ENCODE measurements around the gene CTDSP2. TPM values are rescaled to one million over a fixed set of nuclear protein-coding genes. Genes with fewer than 3 reads are reported as not detected.
A peak's percentile ranks its signal among the peaks of the same experiment; 100 is the strongest.

CTDSP2 gene
- polyA plus RNA-seq, 1 of the 3 experiments (the other 2 are of a cell fraction) = 119 TPM

- no peak for DNase-seq
- Histone ChIP-seq H2AFZ (ENCODE audit: low read depth) (no peak overlapping the region), H3K36me3 (replicated peaks in 1 of 2; ENCODE audit: control insufficient read depth in 1 of 2, insufficient read depth in 2 of 2, low read length in 1 of 2) (peaks cover 24 to 37% of the 10 kb centered on the region in 2 experiments), H3K9me3 (no peaks in the 10 kb centered on the region), H3K9me2 (no peaks in the 10 kb centered on the region), H4K20me1 (ENCODE audit: insufficient read depth) (no peaks in the 10 kb centered on the region), H3K4me3 (ENCODE audit: low read depth in 2 of 2, low read length in 1 of 2) (peak overlapping the region; percentile 82 to 93), H3K79me2 (ENCODE audit: insufficient read depth) (peaks cover 36% of the 10 kb centered on the region), H3K27me3 (ENCODE audit: insufficient read depth) (no peaks in the 10 kb centered on the region), H3K4me2 (peak overlapping the region; percentile 92), H3K9ac (peak overlapping the region; percentile 74), H3K27ac (ENCODE audit: low read depth in 2 of 2, low read length in 1 of 2) (no peak overlapping the region), H3K4me1 (ENCODE audit: control insufficient read depth in 1 of 2, insufficient read depth in 2 of 2, low read depth in 1 of 2, low read length in 1 of 2) (peaks cover 0 to 5% of the 10 kb centered on the region in 2 experiments; a peak in 1 of 4 replicates), H3F3A (replicated peaks; ENCODE audit: insufficient read depth) (peaks cover 18% of the 10 kb centered on the region)
- ChIA-PET POLR2A (no interaction called here), CTCF (interaction anchor here (0.6 to 2.0 kb wide), 20 partner anchors 9 to 1361 kb away, joined by 3 to 17 read pairs (median 4); partner anchors contain the start of gene CDK4)
- WGBS (ENCODE audit: low lambda C conversion rate) = 56% methylated on average over 12 of the region's 12 CpGs
- no peak for TF ChIP-seq PBX3 (IDR thresholded peaks at IDR 0.05)
Observed at GRCh38 chr12:57783466-57783801, 63.1 kb downstream of the CTDSP2 start.

GRCh38 chr12:57782608-57783465, 63.7 kb downstream of the CTDSP2 start, which contains the start of gene TSFM:
Gene TSFM (plus strand): TSS chr12:57782787. CDS start chr12:57782802, 15 bp downstream.
- ChIA-PET POLR2A (no interaction called here), CTCF (interaction anchor here (0.6 to 2.0 kb wide), 24 partner anchors 9 to 1360 kb away, joined by 3 to 17 read pairs (median 4); partner anchors contain the start of genes CDK4, EEF1AKMT3 and METTL1)
- H4K20me1 ChIP-seq (ENCODE audit: insufficient read depth) = no peaks in the 10 kb centered on the region
- TF ChIP-seq TAF1 (IDR thresholded peaks at IDR 0.05; ENCODE audit: borderline replicate concordance, low read depth, low read length) = peak; percentile 91
- TF ChIP-seq CHD2 (IDR thresholded peaks at IDR 0.05; ENCODE audit: low read length, partially characterized antibody) = peak; percentile 86
- no peak for TF ChIP-seq TEAD4 (IDR thresholded peaks at IDR 0.05; ENCODE audit: borderline replicate concordance, insufficient read depth)
- peak; percentile 80; the same call in 1 of the 2 replicates for TF ChIP-seq ELF1 (IDR thresholded peaks at IDR 0.05)
- peak; percentile 95 for TF ChIP-seq CTCF (IDR thresholded peaks at IDR 0.05)
- peak; percentile 92 for TF ChIP-seq SIN3A (IDR thresholded peaks at IDR 0.05; ENCODE audit: borderline replicate concordance, low read depth, low read length)
- no peak for TF ChIP-seq RXRA (IDR thresholded peaks at IDR 0.05; ENCODE audit: borderline replicate concordance, low read depth)
- TF ChIP-seq MAX (IDR thresholded peaks at IDR 0.05; ENCODE audit: low read depth) = peak; percentile 88
- TF ChIP-seq USF1 (IDR thresholded peaks at IDR 0.05; ENCODE audit: borderline replicate concordance, low read depth) = no peak
- no peak for TF ChIP-seq EP300 (IDR thresholded peaks at IDR 0.05; ENCODE audit: borderline replicate concordance in 1 of 2, low read depth in 1 of 2, low read length in 1 of 2)
- TF ChIP-seq MEF2A (IDR thresholded peaks at IDR 0.05; ENCODE audit: borderline replicate concordance, low read depth) = no peak
- peak; percentile 40; the same call in 1 of the 2 replicates for TF ChIP-seq TCF12 (IDR thresholded peaks at IDR 0.05)
- TF ChIP-seq EZH2phosphoT487 (IDR thresholded peaks at IDR 0.05; ENCODE audit: borderline replicate concordance, low read depth) = no peak
- no peak for TF ChIP-seq RFX5 (IDR thresholded peaks at IDR 0.05; ENCODE audit: low read length)
- peak; percentile 35; the same call in 1 of the 2 replicates for TF ChIP-seq RAD21 (IDR thresholded peaks at IDR 0.05; ENCODE audit: low read length)
- TF ChIP-seq MXI1 (IDR thresholded peaks at IDR 0.05; ENCODE audit: low read depth, low read length) = peak; percentile 93
- no peak for TF ChIP-seq NFIC (IDR thresholded peaks at IDR 0.05; ENCODE audit: borderline replicate concordance)
- TF ChIP-seq GATA2 (CRISPR knock-in tag; IDR thresholded peaks at IDR 0.05) = no peak
- TF ChIP-seq FOXM1 (IDR thresholded peaks at IDR 0.05; ENCODE audit: low read depth) = no peak
- peak; percentile 65 for TF ChIP-seq GABPA (IDR thresholded peaks at IDR 0.05; ENCODE audit: low read depth)
- TF ChIP-seq IRF3 (IDR thresholded peaks at IDR 0.05; ENCODE audit: low read depth, low read length) = no peak

More at GRCh38 chr12:57782608-57783465, 63.7 kb downstream of the CTDSP2 start, which contains the start of gene TSFM:
- Histone ChIP-seq H3K36me3 (replicated peaks in 1 of 2; ENCODE audit: control insufficient read depth in 1 of 2, insufficient read depth in 2 of 2, low read length in 1 of 2) (peaks cover 24 to 35% of the 10 kb centered on the region in 2 experiments), H3K9ac (peak within 1 kb of the TSS; percentile 74), H3K27ac (ENCODE audit: low read depth in 2 of 2, low read length in 1 of 2) (peak within 1 kb of the TSS in 1 of 2 experiments; percentile 65; a peak in 2 of 4 replicates), H3K27me3 (ENCODE audit: insufficient read depth) (no peaks in the 10 kb centered on the region), H2AFZ (ENCODE audit: low read depth) (peak within 1 kb of the TSS; percentile 45; the same call in 1 of the 2 replicates), H3K4me3 (ENCODE audit: low read depth in 2 of 2, low read length in 1 of 2) (peak within 1 kb of the TSS; percentile 82 to 93), H3K4me2 (peak within 1 kb of the TSS; percentile 92), H3K4me1 (ENCODE audit: control insufficient read depth in 1 of 2, insufficient read depth in 2 of 2, low read depth in 1 of 2, low read length in 1 of 2) (peaks cover 0 to 5% of the 10 kb centered on the region in 2 experiments; a peak in 1 of 4 replicates), H3F3A (replicated peaks; ENCODE audit: insufficient read depth) (peaks cover 18% of the 10 kb centered on the region), H3K9me2 (no peaks in the 10 kb centered on the region), H3K9me3 (no peaks in the 10 kb centered on the region), H3K79me2 (ENCODE audit: insufficient read depth) (peaks cover 35% of the 10 kb centered on the region)
- 2% methylated on average over 42 of the region's 45 CpGs for WGBS (ENCODE audit: low lambda C conversion rate)
- peak; percentile 85 for DNase-seq
